Activated T-helper 1 cell treated with anti-CD3 and anti-CD28 coated beads, Interleukin-2, amount 50 U/mL, for 16 hours (primary cell): ENCODE results near the gene TUT4.

ENCODE experiments used
- DNase-seq, 2 donors: peaks; one replicate each; pipeline ENCODE4 v3.0.0-alpha.2; 2020; ENCODE audit warnings: low read depth in 1 of 2, low spot score in 1 of 2

The TUT4 gene

DNA sequence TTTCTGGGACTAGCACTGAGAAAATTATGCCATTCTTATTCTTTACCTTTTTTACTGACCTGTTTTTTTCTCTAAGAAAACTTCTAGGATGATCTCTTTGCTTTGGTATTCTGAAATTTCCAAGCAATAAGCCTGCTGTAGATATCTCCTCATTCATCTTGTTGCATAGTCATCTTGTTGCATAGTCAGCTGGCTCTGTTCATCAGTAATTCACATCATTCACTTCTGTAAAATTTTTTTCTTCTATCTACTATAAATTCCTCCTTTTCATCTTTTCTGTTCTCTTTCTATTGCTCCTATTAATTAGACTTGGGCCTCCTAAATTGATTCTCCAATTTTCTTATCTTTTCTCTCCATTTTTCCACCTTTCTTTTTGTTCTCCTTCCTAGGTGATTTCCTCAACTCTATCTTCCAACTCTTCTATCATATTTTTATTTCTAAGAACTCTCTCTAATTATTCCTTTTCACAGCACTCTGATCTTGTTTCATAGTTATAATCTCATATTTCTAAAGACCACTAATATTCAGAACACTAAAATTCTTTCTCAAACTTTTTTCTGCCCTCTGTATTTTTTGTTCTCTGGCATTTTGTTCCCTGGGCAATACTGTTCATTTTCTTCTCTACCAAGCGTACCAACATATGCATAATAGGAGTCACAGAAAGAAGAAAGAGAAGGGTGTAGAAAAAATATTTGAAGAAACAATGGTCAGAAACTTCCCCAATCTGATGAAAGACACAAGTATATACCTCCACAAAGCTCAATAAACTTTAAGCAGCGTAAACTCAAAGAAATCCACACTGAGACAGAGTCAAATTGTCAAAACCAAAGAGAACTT is 17.7 kb downstream of the TUT4 start:
- DNase-seq = no peak

DNA sequence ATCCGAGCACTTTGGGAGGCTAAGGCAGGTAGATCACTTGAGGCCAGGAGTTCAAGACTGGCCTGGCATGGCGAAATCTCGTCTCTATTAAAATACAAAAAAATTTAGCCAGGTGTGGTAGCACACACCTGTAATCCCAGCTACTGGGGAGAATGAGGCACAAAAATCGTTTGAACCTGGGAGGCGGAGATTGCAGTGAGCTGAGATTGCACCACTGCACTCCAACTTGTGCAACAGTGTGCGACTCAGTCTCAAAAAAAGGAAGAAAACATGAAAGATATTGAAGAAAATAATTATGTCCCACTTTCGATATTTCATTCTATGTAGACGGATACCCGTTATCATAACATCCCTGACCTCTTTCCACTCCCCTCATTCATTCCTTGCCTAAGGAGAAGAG is 19.2 kb downstream of the TUT4 start:
- no peak for DNase-seq

DNA sequence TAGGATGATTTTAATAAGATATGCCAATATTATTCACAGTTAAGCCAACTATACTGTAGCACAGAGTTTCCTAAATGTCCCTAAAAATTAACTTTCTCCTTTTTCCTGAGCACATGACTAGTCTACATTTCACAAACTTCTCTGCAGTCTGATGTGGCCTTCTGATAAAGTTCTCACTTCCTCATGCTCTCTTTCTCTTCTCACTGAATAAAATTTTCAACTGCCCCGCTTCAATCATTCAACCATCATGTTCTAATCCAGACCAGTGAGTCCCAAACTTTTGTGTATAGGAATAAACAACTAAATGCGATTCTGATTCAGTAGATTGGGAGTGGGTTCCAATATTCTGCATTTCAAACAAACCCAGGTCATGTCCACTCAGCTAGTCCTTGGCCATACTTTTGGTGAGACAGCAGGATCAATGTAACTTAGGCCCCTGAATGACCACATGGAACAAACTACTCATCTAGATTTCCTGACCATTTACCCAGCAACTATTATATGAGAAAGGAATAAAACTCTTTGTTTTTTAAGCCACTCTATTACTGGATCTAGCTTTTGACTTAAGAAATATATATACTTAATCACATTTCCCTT is 20.1 kb downstream of the TUT4 start:
- DNase-seq = no peak

DNA sequence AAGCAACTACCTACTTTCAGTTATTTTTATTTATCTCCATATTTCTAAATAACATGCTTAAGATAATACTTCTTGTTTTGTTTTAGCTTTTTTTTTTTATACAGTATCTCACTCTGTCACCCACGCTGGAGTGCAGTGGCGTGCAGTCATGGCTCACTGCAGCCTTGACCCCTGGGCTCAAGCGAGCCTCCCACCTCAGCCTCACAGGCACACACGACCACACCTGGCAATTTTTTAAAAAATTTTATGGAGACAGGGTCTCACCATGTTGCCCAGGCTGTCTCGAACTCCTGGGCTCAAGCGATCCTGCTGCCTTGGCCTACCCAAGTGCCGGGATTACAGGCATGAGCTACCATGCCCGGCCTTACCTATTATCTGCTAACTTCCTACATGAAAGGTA is 20.6 kb downstream of the TUT4 start:
- DNase-seq = no peak

DNA sequence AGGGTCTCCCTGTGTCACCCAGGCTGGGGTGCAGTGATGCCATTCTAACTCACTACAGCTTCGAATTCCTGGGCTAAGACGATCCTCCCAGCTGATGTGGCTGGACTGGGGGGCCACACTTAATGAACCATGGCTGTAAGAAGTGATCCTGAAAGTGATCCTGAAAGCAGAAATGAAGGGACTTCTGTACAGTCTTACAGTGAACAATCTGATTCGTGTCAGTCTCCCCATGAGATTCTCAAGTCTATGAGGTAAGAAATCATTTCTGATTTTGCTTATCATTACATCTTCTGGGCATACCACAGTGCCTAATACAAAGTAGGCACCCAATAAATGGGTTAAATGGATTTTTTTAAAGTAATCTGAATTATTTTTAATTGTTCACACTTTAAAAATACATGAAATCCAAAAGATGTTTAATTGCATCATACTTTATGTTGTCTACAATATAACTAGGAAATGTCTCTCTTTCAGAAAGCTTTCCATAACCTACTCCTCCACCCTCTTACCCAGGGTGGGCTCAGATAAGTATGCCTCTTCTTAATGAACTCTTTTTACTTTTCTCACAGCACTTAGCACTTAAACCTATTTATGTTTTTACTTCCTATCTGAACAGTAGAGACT is 21.5 kb downstream of the TUT4 start:
- no peak for DNase-seq

DNA sequence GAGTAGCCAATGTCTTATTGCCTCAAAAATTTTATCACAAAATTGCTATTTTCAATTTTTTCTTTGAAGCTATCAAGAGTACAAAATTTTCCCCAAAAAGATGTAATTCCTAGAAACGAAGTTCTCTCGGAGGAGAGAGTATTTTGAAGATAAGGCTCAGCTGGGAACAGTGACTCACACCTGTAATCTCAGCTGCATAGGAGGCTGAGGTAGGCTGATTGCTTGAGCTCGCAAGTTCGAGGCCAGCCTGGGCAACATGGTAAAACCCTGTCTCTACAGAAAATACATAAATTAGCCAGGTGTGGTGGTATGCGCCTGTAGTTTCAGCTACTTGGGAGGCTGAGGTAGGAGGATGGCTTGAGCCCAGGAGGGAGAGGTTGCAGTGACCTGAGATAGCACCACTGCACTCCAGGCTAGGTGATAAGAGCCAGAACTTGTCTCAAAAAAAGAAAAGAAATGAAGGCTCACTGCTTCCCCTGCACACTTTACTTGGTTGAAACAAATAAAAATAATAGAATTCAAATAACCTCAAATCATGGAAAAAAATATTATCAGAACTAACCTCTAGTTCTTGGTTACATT is 22.2 kb downstream of the TUT4 start:
- DNase-seq = no peak

DNA sequence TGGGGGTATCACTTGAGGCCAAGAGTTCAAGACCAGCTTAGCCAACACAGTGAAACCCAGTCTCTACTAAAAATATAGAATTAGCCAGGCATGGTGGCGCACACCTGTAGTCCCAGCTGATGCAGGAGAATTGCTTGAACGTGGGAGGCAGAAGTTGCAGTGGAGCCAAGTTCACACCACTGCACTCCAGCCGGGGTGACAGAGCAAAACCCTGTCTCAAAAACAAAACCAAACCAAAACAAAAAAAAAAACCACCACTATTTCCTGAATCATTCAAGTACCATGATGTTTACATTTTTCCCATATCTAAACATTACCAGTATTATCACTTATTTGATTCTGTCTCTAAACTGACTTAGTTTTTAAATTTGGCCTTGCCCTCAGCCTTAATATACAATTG is 29.5 kb downstream of the TUT4 start:
- DNase-seq = no peak

DNA sequence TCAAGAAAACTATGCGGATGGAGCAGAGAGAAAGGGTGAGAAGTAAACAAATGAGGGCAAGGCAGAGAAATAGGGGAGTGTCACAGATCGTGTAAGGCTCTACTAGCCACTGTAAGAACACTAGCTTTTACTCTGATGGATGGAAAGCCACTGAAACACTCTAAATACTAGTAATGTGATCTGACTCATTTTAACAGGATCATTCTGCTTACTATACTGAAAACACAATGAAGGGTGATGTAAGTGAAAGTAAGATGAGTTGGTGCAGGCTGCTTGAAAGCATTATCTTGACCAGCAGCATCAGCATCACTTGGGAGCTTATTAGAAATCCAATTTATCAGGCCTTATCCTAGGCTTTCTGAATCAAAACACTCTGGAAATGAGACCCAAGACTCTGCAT is 32.7 kb downstream of the TUT4 start:
- no peak for DNase-seq

DNA sequence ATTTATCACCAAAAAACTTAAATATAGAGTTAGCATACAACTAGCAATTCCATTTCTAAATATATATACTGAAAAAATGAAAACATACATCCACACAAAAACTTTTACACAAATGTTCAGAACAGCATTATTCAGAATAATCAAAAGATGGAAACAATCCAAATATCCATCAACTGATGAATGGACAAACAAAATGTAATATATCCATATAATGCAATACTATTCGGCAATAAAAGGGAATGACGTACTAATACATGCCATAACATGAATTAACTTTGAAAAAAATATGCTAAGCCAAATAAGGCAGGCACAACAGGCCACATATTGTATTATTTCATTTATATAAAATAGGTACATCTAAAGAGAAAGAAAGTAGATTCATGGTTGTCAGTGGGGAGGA is 33.9 kb downstream of the TUT4 start:
- DNase-seq = no peak

DNA sequence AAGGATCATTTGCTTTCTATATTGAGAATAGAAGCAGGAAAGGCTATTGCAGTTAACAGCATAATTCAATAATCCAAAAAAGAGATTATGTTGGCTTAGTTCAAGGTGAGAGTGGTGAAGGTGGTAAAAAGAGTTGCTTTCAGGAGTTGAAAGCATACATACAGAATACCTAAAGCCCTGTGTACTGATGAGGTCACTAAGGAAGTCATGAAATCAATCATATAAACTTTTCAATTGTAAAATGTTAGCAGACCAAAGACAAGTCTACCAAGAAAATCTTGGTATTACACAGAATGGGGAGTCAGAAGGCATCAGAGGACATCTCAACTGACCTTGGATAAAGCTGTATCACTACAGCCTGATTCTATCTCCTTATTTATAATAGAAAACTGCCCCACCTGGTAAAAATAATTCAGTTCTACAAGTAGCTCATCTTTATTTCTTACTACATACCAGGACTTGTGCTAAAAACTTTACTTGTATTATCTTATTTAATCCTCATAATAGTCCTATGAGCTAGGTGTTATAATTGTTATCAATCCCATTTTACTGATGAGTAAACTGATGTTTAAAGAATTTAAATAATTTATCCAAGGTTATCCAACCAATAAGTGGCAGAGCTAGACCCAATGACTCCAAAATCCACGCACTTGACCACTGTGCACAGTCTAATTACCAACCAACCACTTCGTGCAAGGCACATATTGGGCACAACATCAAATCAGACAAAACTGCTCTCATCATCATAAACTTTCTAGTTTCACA is 40.9 kb downstream of the TUT4 start:
- no peak for DNase-seq

DNA sequence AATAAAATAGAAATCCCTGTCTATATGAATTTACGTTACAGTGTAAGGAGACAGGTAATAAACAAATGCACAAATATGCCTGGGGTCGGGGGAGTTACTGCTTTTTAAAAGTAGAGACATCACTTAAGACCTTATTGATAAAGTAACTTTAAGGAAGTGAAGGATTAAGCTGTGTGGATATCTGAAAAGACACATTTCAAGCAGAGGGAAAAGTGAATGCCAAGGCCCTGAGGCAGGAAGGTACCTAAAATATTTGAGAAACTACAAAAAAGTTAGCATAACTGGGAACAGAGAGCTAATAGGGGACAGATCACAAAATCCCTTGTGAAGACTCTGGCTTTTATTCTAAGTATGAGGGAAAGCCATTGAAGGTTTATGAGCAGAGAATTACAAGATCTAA is 41.5 kb downstream of the TUT4 start:
- no peak for DNase-seq

DNA sequence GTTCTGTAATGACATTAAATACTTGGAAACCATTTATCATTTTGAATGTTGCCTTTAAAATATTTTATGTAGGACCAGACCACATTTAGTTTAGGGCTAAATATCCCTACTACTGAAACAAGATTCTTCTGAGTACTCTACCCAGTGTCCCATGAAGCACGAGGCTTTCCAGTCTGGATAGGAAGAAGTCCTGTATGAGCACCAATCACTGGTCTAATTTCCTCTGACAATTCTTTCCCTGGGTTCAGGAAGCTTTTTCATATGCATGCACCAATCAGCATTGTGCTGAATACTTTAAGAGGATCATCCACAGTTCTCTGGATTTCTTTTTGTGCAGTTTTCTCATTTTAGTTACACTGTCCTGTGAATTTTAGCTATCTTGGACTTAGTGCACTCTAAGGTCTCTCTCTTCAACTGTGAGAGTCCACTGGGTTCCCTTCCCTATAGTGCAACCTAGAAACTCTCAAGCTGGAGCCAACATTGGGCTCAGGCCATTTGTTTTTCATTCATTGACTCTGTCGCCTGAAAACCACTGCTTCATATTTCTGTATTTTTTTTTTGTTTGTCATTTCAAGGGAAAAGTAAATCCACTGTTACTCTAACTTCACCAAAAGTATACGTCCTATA is 45.9 kb downstream of the TUT4 start:
- DNase-seq = no peak

DNA sequence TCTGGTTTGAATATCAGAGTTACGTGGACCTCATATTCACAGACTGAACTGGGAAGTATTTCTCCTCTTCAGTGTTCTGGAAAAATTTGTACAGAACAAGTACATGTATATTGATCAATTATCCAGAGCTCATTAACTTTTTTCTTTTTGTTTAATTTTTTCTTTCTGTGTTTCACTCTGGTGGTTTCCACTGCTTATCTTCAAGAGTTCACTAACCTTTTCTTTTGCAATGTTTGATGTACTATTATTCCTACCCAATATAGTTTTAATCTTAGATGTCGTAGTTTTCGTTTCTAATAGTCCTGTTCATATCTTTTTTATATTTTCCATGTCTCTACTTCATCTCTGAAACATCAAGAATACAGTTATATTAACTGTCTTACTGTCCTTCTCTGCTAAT is 46.5 kb downstream of the TUT4 start:
- DNase-seq = no peak

DNA sequence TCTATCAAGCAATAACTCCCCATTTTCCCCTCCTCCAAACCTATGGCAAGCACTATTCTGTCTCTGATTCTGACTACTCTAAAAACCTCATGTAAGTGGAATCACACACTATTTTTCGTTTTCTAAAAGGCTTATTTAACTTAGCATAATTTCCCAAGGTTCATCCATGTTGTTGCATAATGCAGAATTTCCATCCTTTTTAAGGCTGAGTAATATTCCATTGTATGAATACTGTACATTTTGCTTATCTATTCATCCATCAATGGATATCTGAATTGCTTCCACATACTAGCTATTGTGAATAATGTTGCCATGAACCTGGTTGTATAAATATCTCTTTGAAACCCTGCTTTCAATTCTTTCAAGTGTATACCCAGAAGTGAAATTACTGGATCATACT is 48.2 kb downstream of the TUT4 start:
- DNase-seq = no peak

DNA sequence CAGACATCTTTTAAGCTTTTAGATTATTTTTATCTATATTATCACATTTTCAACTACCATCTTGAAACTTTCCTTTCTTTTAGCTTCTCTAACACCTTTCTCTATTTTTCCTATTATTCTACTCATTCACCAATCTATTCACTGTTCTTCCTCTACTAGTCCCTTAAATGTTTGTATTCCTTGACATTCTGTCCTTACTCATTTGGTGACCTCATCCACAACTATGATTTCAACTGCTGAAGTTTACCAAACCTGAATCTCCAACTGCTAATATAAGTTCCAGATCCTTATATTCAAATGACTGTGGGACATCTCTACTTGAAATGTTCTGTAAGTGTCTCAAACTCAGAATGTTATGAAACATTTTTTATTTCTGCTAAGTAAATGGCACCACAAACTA is 49.2 kb downstream of the TUT4 start:
- no peak for DNase-seq

DNA sequence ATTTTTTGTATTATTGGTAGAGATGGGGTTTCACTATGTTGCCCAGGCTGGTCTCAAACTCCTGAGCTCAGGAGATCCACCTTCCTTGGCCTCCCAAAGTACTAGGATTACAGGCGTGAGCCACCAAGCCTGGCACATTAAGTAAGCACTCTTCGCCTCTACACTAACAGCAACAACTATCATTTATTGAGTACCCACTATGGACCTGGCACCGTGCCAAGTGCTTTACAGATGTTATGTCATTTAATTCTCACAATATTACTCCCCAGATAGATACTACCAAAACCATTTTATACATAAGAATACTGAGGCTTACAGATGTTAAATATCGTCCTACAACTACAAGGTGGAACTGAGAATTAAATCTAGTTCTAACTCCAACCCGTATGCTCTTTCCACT is 50.1 kb downstream of the TUT4 start:
- no peak for DNase-seq

DNA sequence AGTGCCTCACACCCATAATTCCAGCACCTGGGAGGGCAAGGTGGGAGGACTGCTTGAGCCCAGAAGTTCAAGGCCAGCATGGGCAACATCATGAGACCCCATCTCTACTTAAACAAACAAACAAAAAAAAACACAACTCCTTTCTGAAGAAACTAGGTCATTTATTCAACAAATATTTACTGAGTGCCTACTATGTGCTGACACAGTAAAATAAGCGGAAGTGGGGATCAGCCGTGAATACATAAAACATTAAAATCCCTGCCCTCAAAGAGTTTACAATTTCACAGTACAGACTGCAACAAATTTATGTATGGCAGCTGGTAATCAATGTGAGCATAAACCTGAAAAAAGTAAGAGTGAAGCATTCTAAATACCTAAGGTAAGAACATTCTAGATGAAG is 65.3 kb downstream of the TUT4 start:
- no peak for DNase-seq

DNA sequence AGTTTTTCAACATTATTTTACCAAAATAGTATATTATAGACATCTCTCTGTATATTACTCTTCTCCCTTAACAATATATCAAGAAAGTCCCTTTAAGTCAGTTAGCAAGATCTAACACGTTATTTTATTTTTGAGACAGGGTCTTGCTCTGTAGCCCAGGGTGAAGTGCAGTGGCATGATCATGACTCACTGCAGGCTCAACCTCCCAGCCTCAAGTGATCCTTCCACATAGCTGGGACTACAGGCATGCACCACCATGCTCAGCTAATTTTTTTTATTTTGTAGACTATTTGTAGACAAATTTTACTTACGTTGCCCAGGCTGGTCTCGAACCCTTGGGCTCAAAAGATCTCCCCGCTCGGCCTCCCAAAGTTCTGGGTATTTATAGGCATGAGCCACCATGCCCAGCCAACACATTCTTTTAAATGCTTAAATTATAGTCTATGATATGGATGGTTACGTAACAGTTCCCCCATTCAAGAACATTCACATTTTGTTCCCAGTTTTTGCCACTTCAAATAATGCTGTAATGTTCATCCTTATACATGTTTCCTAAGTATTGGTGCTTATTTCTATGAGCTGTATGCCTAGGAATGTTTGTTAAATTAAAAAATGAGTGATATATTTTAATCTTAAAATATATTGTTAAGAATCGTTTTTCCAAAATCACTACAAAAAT is 70.4 kb downstream of the TUT4 start:
- DNase-seq = no peak

DNA sequence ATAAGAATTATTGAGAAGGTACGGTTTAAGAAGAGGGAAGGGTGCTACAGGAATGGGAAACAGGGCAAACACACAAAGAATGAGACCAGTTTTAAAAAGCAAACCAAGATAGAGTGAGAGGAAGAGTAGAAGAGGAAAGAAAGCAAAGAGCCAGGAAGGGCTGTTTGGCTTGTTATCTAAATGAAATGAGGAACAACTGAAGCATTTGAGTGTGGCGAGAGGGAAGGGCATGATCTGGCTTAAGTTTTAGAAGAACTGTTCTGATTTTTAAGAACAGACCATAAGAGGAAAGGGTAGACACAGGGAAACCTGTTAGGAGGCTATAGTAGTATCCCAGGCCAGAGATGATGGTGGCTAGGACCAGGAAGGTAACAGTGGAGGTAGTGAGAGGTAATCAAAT is 73.8 kb downstream of the TUT4 start:
- no peak for DNase-seq

DNA sequence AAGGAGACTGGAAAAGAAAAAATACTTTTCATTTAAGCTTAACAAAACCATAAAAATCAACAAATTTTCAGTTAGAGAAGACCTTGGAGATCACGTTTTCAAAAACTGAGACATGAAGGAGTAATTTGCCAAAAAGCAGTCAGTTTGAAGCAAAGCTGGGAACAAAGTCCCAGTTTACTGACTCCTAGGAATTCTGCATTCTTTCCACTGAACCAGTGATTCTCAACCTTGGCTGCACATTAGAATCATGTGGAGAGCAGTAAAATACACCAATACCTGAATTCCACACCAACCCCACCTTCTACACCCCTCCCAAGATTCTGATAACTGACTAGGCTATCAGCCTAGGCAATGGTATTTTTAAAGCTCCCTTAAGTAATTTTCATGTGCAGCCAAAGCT is 75.0 kb downstream of the TUT4 start:
- no peak for DNase-seq

DNA sequence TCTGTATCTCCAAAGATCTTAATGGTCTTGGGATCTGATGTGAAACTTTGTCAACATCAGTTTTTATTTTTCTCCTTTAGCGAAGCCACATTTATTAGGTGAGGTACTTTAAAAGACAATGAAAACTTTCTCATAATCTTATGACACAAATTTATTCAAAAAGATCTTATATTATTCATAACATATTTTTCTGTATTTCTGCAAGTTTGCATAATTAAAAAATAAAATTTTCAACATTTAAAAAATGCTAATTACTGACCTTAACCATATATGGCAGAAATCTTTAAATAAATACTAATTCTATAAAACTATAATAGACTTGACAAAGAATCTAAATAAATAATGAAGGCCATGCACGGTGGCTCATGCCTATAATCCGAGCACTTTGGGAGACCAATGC is 75.9 kb downstream of the TUT4 start:
- no peak for DNase-seq
